Omental fat pad (tissue), 4 donors: ENCODE measurements around the gene RIMBP3B. TPM values are rescaled to one million over a fixed set of nuclear protein-coding genes. Genes with fewer than 3 reads are reported as not detected.
"Not testable (repeated sequence)": the region's sequence is repeated elsewhere in the genome, so short reads cannot be mapped to it uniquely, and the experiment has no call there.

Experiments used
- ATAC-seq: fragments of 150-250 bp; one replicate; pipeline ENCODE4 v1.9.1; 2016; ENCODE audit warnings: mild to moderate bottlenecking, moderate library complexity; ENCODE audit not compliant: low FRiP score
- DNase-seq: peaks from one replicate; pipeline ENCODE4 v3.0.0-alpha.2; 2019; ENCODE audit warnings: low spot score
- small RNA-seq: library from RNA; depleted of rRNA; stranded (forward); fragments of <200 nt; gene quantifications from one replicate; pipeline ENCODE3, GENCODE V24; 2016
- total RNA-seq, 4 donors: library from RNA; depleted of rRNA; stranded (reverse); fragments of >200 nt; gene quantifications; one replicate each; pipeline ENCODE4 v1.1.0, GENCODE V29; 2016

RIMBP3B gene
- total RNA-seq, 4 donors from 2014 or later: not detected

DNA sequence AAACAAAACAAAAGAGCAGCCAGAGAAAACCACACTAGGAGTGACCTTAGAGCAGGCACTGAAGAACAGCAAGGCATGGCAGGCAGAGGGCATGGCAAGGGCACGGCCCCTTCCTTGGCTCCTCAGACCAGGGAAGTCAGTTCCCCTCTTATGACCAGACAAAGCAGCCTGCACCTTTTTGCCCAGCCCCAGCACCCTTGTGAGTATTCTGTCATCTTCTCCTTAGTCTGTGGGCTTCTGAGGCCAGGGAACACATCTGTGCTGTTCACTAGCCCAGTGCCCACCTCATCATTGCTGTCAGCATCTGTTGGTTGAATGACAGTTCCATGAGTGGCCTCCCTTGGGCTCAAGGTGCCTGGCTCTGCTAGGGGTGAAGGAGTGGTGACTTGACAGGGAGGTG lies 23.6 kb downstream of the RIMBP3B start:
- not testable (repeated sequence) for ATAC-seq, DNase-seq

DNA sequence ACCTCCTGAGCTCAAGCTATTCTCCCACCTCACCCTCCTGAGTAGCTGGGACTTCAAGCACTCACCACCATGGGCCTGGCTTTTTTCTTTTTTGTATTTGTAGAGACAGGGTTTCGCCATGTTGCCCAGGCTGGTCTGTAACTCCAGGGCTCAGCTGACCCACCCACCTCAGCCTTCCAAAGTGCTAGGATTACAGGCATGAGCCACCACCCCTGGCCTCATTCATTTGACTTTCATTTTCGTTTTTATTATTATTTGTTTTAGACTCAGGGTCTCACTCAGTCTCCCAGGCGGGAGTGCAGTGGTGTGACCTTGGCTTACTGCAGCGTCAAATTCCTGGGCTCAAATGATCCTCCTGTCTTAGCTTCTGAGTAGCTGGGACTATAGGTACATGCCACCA lies 24.2 kb downstream of the RIMBP3B start:
- not testable (repeated sequence) for DNase-seq, ATAC-seq

DNA sequence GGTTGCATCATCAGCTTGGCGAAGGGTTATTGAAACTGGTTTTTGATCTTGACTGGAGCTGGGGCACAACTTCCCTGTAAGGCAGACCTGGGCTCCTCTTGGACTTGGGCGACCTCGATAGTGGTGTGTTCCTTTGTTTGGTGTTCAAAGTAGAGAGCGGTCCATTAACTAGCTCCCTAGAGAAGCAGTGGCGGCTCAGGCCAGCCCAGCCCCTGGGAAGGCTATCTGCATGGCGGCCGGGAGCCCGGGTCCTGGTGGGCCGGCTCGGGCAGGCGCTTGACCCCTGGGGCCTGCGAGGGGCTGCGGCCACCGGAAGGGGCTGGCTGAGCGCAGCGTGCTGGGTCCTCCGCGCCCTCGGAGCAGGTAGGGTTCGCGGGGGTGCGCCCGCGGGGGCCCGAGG lies 32.8 kb downstream of the RIMBP3B start:
- ATAC-seq, DNase-seq: not testable (repeated sequence)

DNA sequence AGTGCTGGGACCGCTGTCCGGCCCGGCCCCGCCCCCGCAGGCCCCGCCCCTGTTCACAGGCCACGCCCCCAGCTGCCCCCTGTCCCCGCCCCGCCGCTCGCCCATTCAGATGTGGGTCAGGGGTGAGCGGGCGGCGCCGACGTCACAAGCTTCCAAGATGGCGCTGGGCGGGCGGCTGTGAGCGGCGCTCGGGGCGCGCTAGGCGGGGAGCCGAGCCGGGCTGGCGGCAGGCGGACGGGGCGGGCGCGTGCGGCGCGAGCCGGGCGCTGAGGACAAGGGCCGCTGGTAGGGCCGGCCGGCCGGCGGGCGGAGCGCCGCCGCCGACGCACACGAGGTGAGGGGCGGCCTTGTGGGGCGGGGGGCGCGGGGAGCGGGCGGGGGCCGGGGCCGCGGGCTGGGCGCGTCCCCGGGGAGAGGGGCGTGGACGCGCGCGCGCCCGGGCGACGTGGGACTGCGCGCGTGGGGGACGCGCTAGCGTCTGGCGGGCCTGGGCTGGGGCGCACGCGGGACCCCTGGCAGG lies 33.7 kb downstream of the RIMBP3B start, which contains the start of gene HIC2:
Gene HIC2, plus strand, starts transcription at position 145 of the 520 bp plus-strand sequence. CDS start 25,461 bp downstream, outside the sequence.
- peak; percentile 84 for ATAC-seq
- not testable (repeated sequence) for DNase-seq

DNA sequence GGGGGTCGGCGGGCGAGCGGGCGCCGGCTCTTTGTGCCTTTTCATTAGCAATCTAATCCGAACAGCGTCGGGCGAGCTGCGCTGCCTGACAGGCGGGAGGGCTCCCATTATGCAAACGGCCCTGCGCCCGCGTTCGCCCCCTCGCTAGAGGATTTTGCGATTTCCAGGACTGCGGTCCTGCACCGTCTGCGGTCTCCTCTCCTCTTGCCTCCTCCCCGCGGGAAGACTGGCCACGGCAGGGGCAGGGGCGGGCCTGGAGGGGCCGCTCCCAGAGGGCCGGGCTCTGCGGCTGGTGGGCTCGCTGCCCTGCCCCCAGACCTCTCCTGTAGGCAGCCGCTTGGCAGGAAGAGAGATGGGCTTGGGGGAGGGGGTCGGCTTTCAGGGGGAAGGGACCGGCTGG lies 34.3 kb downstream of the RIMBP3B start:
- ATAC-seq: peak; percentile 48
- DNase-seq: not testable (repeated sequence)

DNA sequence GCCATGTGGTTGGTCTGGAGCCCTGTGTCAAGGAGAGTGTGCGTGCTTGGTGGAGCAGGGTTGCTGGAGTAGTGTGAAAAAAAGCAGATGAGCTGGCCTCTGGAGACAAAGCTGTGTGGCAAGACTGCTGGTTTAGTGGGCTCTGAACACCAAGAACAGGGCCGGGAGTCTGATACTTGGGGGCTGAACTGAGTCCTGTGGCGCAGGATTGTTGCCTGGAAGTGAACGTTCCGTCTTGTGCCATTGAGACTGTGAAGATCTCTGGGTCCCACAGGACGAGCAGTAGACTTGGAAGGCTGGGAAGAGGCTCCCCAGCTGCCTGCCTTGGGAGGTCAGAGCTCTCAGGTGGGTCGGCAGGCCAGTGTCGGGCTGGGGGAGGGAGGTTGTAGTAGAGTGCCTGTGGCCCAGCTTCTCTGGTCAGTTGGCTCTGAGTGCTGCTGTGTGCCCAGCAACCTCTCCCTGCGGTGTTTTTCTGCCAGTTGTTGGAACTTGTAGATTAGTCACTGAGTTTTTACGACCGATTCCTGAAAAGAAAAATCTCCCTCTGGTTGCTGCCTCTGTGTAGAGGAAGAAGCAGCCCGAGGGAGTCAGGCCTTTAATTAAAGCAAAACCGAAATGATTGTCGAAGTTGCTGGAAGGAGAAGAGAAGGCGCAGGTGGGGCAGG lies 35.6 kb downstream of the RIMBP3B start:
- ATAC-seq, DNase-seq: not testable (repeated sequence)

DNA sequence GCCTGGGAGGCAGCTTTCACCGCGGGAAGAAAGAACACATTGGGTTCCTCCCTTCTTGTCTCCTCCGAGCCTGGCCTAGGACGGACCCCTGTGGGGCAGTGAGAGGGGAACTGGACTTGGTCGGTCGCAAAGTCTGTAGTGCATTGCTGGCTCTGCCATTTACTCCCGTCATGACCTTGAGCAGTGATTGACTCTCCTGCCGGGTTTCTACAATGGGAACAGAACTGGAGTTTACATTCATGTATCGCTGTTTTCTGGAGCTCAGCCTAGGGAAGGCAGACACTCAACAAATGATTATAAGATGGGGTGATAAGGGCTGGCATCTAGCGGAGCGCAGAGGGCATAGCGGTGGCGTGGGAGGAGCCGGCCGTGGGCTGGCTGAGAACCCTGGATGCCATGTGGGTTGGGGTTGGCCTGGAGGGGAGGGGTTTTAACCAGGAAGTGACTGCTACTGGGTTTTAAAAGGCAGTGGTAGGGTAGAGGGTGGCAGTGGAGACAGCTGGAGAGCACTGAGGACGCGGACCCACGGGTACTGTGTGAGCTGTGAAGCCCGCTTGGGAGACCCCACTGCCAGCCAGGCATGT lies 36.7 kb downstream of the RIMBP3B start:
- ATAC-seq, DNase-seq: not testable (repeated sequence)

DNA sequence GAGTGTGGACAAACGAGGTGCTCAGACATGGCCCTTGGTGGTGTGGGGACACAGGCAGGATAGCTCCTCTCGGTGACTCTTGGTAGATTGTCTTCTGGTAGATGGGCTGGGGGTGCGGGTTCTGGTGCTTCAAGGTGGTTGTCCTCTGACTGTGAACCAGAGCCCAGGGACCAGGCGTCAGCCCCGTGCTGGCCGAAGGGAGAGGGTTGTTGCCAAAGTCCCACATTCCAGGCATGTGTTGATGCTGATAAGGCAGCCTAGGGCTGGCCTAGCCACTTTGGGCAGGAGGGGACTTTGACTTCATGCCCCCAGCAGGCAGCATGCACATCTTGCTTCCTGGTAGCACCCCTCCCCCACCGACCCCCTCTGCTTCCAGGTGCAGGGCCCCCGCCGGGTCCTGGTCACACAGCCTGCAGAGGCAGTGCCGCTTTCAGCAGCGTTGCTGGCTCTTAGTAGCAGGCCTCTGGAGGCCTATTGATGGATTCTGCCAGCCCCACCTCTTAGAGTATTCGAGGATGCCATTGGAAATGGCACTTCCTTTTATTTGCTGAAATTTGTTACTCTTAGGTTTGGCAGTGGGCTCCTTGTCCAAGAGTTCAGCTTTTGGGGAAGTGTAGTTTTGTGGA lies 40.6 kb downstream of the RIMBP3B start:
- DNase-seq: not testable (repeated sequence)

DNA sequence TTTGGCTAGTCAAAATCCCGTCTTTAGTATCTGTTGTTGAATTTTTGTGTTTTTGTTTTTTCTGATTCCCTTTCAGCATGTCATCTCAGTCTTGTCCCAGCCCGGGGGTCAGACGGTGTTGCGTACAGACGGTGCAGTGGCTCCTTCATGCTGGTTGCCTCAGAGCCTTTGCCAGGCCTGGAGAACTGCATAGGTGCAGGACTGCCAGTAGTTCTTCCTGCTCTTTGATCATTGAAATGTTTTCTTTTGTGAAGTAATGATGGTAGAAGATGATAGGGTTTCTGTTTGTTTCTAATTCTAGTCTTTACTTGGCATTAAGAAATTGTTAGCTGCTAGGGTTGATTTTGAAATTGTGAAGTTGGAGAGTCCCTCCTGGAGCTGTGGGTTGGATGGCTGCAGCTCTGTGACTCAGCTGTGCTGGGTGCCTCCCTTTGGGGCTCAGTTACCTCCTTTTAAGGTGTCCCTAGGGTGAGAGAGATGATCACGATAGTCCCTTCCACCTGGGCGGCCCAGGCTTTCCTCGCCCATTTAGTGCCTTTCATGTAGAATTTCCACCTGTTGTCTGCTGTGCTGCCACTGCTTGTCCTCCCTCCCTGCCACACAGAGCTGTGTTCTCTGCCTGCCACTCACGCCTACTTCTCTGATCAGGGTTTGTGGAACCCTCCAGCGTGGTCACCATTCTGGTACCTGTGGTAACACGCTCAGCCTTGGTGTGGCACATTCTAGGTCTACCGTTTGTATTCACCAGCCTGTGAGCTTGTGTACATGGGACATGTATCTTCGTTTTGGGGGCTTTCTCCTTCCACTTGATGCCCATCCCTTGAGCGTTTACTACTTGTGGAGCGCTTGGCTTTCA lies 51.1 kb downstream of the RIMBP3B start:
- not testable (repeated sequence) for DNase-seq, ATAC-seq

More for the DNA sequence above, 40.6 kb downstream of the RIMBP3B start:
- ATAC-seq: not testable (repeated sequence)

DNA sequence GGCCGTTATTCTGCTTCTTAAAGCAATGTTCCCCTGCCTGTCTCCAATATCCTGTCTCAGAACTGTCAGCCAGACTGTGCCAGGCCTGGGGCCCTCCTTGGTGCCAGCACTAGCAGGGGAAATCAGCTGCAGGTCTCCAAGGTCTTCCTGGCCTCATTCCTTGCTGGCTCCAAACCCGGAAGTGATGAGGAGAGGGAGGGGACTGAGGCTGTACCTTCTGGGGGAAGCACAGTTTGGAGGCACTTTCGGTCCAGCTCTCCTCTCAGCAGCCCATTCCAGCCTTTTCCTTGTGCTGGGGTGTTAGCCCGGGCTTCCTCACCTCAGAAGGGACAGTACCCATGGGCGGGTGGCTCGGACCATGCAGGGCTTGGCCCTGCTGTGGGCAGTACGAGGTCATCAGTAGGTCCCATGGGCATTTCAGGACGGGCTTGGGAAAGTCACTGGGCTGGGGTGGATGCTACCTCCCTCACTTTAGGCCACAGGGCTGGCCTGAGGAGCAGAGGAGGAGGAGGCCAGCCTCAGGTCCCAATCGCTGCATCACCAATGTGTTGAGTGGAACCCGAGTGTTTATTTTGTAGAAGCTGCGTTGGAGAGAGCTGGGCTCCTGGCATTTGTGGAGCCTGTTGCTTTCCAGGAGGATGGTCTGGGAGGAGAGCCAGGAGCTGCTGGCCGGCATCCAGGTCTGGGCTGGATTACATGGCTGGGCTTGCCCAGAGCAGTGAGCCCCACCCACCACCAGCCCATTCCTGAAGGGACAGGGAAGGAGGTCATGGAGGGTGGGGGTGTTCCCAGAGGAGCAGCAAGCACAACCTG lies 52.7 kb downstream of the RIMBP3B start:
- DNase-seq: peak; percentile 13
- peak; percentile 79 for ATAC-seq

DNA sequence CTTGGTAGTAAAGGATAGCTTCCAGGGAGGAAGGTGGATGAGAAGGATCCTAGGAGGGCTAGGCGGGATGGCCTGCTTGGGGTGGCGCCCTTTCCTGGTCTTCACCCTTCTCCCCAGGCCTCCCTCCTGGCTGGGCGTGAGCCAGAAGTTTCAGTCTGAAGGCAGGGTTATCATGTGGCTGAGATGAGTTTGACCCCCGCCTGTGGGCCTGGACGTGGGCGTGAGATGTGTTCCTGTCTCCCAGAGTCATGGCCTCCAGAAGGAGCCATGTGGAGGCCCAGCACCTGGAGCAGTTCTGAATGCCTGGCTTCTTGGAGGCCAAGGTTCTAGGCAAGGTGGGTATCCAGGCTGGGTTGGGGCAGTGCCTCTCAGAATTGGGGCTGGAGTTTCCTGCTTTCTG lies 54.5 kb downstream of the RIMBP3B start:
- not testable (repeated sequence) for ATAC-seq, DNase-seq

Small RNA genes lying within 50 kb of the gene (small RNA-seq; reads per million reads assigned to genes)
- gene RF00492 (not detected), gene RN7SKP63 (not detected)

Other genes starting within 250 kb of the RIMBP3B start
- 1 to 10 TPM; 4.4 to 9.2 (median 5.6) TPM for gene HIC2, start 33.6 kb downstream of the RIMBP3B start, total RNA-seq
- 1 to 10 TPM in 2 of 4 donors, under 1 TPM in 2; 0.31 to 3.8 (median 0.87) TPM for gene TMEM191C, start 83.6 kb downstream of the RIMBP3B start, total RNA-seq
- gene RIMBP3C, start 167.7 kb downstream of the RIMBP3B start, total RNA-seq: under 1 TPM in 1 of 4 donors, not detected in 3; 0.31 TPM
- gene UBE2L3, start 184.0 kb downstream of the RIMBP3B start, total RNA-seq: 10 to 100 TPM; 38.9 to 49.7 (median 44.0) TPM
- gene YDJC, start 246.3 kb downstream of the RIMBP3B start, total RNA-seq: 10 to 100 TPM; 14.3 to 33.3 (median 17.1) TPM
- under 1 TPM in 3 of 4 donors, not detected in 1; 0.31 to 0.46 (median 0.36) TPM for gene CCDC116, start 249.0 kb downstream of the RIMBP3B start, total RNA-seq